HepG2 (cell line): Measurements from ENCODE around the gene TMEM8B. TPM values are rescaled to one million over a fixed set of nuclear protein-coding genes. Genes with fewer than 3 reads are reported as not detected.
A peak's percentile ranks its signal among the peaks of the same experiment; 100 is the strongest.

Source experiments
- ARID5B ChIP-seq: IDR thresholded peaks from 2 replicates; pipeline ENCODE4 v1.4.0; 2020; ENCODE audit warnings: mild to moderate bottlenecking, missing genetic modification reagents
- CAMTA2 ChIP-seq: sonication (generic); formaldehyde crosslinking; IDR thresholded peaks from 2 replicates; pipeline ENCODE4 v1.4.0; 2020; ENCODE audit warnings: mild to moderate bottlenecking, missing genetic modification reagents, borderline replicate concordance
- CEBPB ChIP-seq: IDR thresholded peaks from 2 replicates; pipeline ENCODE4 v1.6.1; 2011; ENCODE audit warnings: low read depth, low read length, improper control_type of control experiment, borderline replicate concordance
- NFE2L1 ChIP-seq: sonication (generic); formaldehyde crosslinking; IDR thresholded peaks from 2 replicates; pipeline ENCODE4 v1.4.0; 2020; ENCODE audit warnings: missing genetic modification reagents, mild to moderate bottlenecking, borderline replicate concordance
- POLR2A ChIP-seq, 2 experiments: IDR thresholded peaks; 2 replicates each; pipeline ENCODE4 v1.6.1; 2011; ENCODE audit warnings: low read depth in 2 of 2, low read length in 2 of 2, mild to moderate bottlenecking in 1 of 2, moderate library complexity in 1 of 2; ENCODE audit not compliant: insufficient read depth in 1 of 2
- POLR2AphosphoS5 ChIP-seq: IDR thresholded peaks from 2 replicates; pipeline ENCODE4 v1.6.1; 2012; ENCODE audit warnings: low read depth, low read length
- REL ChIP-seq: sonication (generic); formaldehyde crosslinking; conservative IDR thresholded peaks from 2 replicates; pipeline ENCODE4 v1.8.0; 2022; ENCODE audit warnings: mild to moderate bottlenecking, missing genetic modification reagents, moderate library complexity
- ZFP90 ChIP-seq: sonication (generic); formaldehyde crosslinking; IDR thresholded peaks from 2 replicates; pipeline ENCODE4 v1.8.0; 2022; ENCODE audit warnings: missing genetic modification reagents, mild to moderate bottlenecking, inconsistent platforms, borderline replicate concordance
- ZNF430 ChIP-seq: sonication (generic); formaldehyde crosslinking; IDR thresholded peaks from 2 replicates; pipeline ENCODE4 v1.9.0; 2021; ENCODE audit warnings: mild to moderate bottlenecking, missing genetic modification reagents
- ZNF431 ChIP-seq: sonication (generic); formaldehyde crosslinking; IDR thresholded peaks from 2 replicates; pipeline ENCODE4 v1.9.0; 2022; ENCODE audit warnings: missing genetic modification reagents, low read depth, mild to moderate bottlenecking, borderline replicate concordance
- ZNF441 ChIP-seq: sonication (generic); formaldehyde crosslinking; IDR thresholded peaks from 2 replicates; pipeline ENCODE4 v1.7.0; 2021; ENCODE audit warnings: missing genetic modification reagents, borderline replicate concordance
- ZNF687 ChIP-seq: sonication (generic); formaldehyde crosslinking; IDR thresholded peaks from 2 replicates; pipeline ENCODE4 v1.5.1; 2020; ENCODE audit warnings: mild to moderate bottlenecking, missing genetic modification reagents, moderate library complexity
- polyA plus RNA-seq, 8 experiments: library from polyadenylated mRNA; depleted of rRNA in 3 of 8; stranded (reverse) in 7 of 8; unstranded in 1 of 8; fragments of >200 nt; fragmentation: Illumina TruSeq in 4 of 8; extraction: Trizol in 4 of 8; gene quantifications; 2 replicates each; pipeline versions ENCODE4 v1.2.1 to v1.2.3, GENCODE V29; 2011 to 2016; ENCODE audit warnings: low read depth in 4 of 8, missing spikeins in 1 of 8, mixed read lengths in 1 of 8; ENCODE audit not compliant: insufficient read depth in 1 of 8
- total RNA-seq, 5 experiments: library from RNA; depleted of rRNA; stranded (reverse); fragments of >200 nt; fragmentation: Illumina TruSeq; extraction: Trizol; gene quantifications; 2 replicates each; pipeline ENCODE4 v1.2.3, GENCODE V29; 2016; ENCODE audit warnings: low read depth in 1 of 5
- TF ChIP-seq, protein P1 (sequence below): sonication (generic); formaldehyde crosslinking; IDR thresholded peaks from 2 replicates; pipeline ENCODE4 v1.4.0; 2020; ENCODE audit warnings: mild to moderate bottlenecking, missing genetic modification reagents
- TF ChIP-seq, protein P2 (sequence below): sonication (generic); formaldehyde crosslinking; IDR thresholded peaks from 2 replicates; pipeline ENCODE4 v1.4.0; 2020; ENCODE audit warnings: missing genetic modification reagents
- TF ChIP-seq, protein P3 (sequence below): sonication (generic); formaldehyde crosslinking; IDR thresholded peaks from 2 replicates; pipeline ENCODE4 v1.4.0; 2020; ENCODE audit warnings: missing genetic modification reagents, borderline replicate concordance
- TF ChIP-seq, protein P4 (sequence below): sonication (generic); formaldehyde crosslinking; IDR thresholded peaks from 2 replicates; pipeline ENCODE4 v1.4.0; 2020; ENCODE audit warnings: mild to moderate bottlenecking, missing genetic modification reagents

The TMEM8B gene
- total and polyA plus RNA-seq, 2 of the 13 experiments (the other 11 are each of a cell fraction or from before 2014, with no cell fraction given), result 2.1 to 2.7 TPM

DNA sequence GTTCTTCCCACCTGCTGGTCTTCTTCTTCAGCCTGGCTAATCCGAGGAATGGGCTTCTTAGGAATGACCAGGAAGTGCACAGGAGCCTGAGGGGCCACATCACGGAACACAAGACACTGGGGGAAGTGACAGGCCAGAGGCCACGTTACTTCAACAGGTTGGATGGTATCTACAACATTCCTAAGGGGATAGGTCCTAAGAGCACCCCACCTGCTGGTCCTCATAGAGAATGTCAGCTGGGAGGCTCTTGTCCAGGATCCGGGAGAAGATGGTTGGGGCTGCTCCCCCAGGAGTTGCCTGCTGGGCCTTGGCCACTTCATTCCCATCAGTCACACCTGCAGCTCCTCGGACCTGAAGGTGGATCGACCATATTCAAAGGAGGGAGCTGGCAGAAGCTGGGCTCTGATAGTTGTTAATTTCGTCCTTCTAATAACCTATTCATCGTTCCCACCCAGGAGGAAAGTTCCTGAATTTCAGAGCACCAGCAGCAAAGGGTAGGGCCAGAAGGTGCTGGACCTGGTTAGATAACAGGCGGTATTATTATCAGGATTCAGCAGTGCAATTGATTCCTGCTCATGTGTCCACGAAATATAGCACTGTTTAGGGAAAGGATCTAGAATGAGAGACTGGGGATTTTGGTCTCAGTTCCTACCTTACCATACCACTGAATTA, 15.5 kb upstream of the TMEM8B start (continued):
- TF ChIP-seq ZNF431 (CRISPR knock-in tag) (no peak), ARID5B (CRISPR knock-in tag) (no peak), REL (CRISPR knock-in tag) (no peak), CEBPB (no peak), ZNF687 (peak; percentile 19; the same call in 1 of the 2 replicates), ZNF430 (CRISPR knock-in tag) (peak; percentile 6; the same call in 1 of the 2 replicates), ZNF441 (CRISPR knock-in tag) (peak; percentile 34; the same call in 1 of the 2 replicates), ZFP90 (no peak), POLR2AphosphoS5 (no peak), POLR2A (IDR thresholded peaks at IDR 0.05; ENCODE audit: insufficient read depth in 1 of 2, low read depth in 2 of 2, low read length in 2 of 2) (no peak), NFE2L1 (CRISPR knock-in tag) (no peak), CAMTA2 (CRISPR knock-in tag) (no peak)
- TF ChIP-seq, protein P1, sequence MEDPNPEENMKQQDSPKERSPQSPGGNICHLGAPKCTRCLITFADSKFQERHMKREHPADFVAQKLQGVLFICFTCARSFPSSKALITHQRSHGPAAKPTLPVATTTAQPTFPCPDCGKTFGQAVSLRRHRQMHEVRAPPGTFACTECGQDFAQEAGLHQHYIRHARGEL (CRISPR knock-in tag), result no peak
- TF ChIP-seq, protein P2, sequence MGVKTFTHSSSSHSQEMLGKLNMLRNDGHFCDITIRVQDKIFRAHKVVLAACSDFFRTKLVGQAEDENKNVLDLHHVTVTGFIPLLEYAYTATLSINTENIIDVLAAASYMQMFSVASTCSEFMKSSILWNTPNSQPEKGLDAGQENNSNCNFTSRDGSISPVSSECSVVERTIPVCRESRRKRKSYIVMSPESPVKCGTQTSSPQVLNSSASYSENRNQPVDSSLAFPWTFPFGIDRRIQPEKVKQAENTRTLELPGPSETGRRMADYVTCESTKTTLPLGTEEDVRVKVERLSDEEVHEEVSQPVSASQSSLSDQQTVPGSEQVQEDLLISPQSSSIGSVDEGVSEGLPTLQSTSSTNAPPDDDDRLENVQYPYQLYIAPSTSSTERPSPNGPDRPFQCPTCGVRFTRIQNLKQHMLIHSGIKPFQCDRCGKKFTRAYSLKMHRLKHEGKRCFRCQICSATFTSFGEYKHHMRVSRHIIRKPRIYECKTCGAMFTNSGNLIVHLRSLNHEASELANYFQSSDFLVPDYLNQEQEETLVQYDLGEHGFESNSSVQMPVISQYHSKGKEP, result no peak
- TF ChIP-seq, protein P3, sequence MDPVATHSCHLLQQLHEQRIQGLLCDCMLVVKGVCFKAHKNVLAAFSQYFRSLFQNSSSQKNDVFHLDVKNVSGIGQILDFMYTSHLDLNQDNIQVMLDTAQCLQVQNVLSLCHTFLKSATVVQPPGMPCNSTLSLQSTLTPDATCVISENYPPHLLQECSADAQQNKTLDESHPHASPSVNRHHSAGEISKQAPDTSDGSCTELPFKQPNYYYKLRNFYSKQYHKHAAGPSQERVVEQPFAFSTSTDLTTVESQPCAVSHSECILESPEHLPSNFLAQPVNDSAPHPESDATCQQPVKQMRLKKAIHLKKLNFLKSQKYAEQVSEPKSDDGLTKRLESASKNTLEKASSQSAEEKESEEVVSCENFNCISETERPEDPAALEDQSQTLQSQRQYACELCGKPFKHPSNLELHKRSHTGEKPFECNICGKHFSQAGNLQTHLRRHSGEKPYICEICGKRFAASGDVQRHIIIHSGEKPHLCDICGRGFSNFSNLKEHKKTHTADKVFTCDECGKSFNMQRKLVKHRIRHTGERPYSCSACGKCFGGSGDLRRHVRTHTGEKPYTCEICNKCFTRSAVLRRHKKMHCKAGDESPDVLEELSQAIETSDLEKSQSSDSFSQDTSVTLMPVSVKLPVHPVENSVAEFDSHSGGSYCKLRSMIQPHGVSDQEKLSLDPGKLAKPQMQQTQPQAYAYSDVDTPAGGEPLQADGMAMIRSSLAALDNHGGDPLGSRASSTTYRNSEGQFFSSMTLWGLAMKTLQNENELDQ (CRISPR knock-in tag), result no peak
- TF ChIP-seq, protein P4, sequence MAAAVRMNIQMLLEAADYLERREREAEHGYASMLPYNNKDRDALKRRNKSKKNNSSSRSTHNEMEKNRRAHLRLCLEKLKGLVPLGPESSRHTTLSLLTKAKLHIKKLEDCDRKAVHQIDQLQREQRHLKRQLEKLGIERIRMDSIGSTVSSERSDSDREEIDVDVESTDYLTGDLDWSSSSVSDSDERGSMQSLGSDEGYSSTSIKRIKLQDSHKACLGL (CRISPR knock-in tag), result no peak
